C4-2B (cell line): ENCODE data around the gene SEPTIN12.
"Not testable (repeated sequence)": the region's sequence is repeated elsewhere in the genome, so short reads cannot be mapped to it uniquely, and the experiment has no call there.

Experiments used
- H3K27ac ChIP-seq: fragments of 450-650 bp; 2 replicates; pipeline ENCODE4 v1.5.1; 2017
- CTCF ChIP-seq: fragments of 450-650 bp; conservative IDR thresholded peaks from 2 replicates; pipeline ENCODE4 v1.5.1; 2017; ENCODE audit warnings: mild to moderate bottlenecking
- ZFX ChIP-seq: fragments of 450-650 bp; IDR thresholded peaks from 2 replicates; pipeline ENCODE4 v1.6.1; 2017

Gene SEPTIN12

GRCh38 chr16:4790261-4790660, 2.1 kb upstream of the SEPTIN12 start:
- no peak overlapping the region for H3K27ac ChIP-seq
- TF ChIP-seq ZFX: no peak
- no peak for TF ChIP-seq CTCF

GRCh38 chr16:4788910-4789309, 765 bp upstream of the SEPTIN12 start:
- TF ChIP-seq ZFX (no peak), CTCF (no peak)
- H3K27ac ChIP-seq: peak overlapping the region; percentile 14

- peak overlapping the region; percentile 14 for H3K27ac ChIP-seq
- TF ChIP-seq ZFX (no peak), CTCF (no peak)
These were observed 344 bp upstream of the SEPTIN12 start for GRCh38 chr16:4788489-4788889.

DNA sequence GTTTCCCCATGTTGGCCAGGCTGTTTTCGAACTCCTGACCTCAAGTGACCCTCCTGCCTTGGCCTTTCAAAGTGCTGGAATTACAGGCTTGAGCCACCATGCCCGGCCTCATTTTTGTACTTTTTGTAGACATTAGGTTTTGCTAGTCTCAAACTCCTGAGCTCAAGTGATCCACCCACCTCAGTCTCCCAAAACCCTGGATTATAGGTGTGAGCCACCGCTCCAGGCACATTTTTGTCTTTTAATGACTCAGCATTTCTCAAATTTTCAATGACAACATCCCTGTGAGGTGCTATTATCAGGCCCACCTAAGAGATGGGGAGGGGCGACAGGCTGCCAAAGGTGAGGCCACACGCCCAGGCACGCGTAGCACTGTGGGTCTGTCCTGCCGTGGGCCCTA, 1.1 kb downstream of the SEPTIN12 start:
- no peak for TF ChIP-seq ZFX
- no peak for TF ChIP-seq CTCF
- peak overlapping the region; percentile 14; the same call in 1 of the 2 replicates for H3K27ac ChIP-seq

DNA sequence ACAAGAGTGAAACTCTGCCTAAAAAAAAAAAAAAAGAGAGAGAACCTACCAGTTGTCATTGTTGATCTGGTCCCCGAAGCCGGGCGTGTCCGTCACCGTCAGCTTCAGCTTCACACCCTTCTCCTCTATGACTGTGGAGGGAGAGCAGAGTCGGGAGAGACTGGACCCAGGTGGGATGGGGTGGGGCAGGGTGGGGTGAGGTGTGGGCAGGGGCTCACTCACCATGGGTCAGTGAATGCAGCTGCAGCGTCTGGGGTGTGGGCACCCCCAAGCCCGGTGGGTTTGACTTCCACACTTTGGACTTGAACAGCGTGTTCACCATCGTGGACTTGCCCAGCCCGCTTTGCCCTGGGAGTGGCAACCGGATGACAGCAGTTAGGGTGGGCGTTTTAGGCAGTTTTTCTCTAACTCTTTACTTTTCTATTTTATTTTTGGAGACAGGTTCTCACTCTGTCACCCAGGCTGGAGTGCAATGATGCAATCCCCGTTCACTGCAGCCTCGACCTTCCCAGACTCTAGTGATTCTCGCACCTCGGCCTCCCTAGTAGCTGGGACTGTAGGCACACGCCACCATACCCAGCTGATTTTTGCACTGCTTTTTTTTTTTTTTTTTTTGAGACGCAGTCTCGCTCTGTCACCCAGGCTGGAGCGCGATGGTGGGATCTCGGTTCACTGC, 2.2 kb downstream of the SEPTIN12 start:
- no peak for TF ChIP-seq ZFX
- no peak for TF ChIP-seq CTCF

DNA sequence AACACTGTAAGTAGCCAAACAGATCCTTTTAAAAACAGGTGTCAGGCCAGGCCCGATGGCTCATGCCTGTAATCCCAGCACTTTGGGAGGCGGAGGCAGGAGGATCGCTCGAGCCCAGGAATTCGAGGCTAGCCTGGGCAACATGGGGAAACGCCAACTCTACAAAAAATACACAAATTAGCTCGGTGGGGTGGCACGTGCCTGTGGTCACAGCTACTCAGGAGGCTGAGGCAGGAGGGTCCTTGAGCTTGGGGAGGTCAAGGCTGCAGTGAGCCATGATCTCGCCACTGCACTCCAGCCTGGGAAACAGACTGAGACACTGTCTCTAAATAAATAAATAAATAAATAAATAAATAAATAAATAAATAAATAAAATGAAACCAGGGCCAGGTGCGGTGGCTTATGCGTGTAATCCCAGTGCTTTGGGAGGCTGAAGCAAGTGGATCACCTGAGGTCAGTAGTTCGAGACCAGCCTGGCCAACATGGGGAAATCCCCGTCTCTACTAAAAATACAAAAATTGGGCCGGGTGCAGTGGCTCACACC, 3.6 kb downstream of the SEPTIN12 start:
- H3K27ac ChIP-seq: not testable (repeated sequence)

More for the DNA sequence above, 2.2 kb downstream of the SEPTIN12 start:
- no peak overlapping the region for H3K27ac ChIP-seq

- H3K27ac ChIP-seq: no peak overlapping the region
- TF ChIP-seq ZFX (no peak), CTCF (no peak)
These were observed 4.2 kb downstream of the SEPTIN12 start for GRCh38 chr16:4783951-4784336.
